ENCODE data around the gene ITGA7. TPM values are rescaled to one million over a fixed set of nuclear protein-coding genes. Genes with fewer than 3 reads are reported as not detected.

ITGA7 gene
- total RNA-seq, 1 donor from 2014 or later = 156 TPM

DNA sequence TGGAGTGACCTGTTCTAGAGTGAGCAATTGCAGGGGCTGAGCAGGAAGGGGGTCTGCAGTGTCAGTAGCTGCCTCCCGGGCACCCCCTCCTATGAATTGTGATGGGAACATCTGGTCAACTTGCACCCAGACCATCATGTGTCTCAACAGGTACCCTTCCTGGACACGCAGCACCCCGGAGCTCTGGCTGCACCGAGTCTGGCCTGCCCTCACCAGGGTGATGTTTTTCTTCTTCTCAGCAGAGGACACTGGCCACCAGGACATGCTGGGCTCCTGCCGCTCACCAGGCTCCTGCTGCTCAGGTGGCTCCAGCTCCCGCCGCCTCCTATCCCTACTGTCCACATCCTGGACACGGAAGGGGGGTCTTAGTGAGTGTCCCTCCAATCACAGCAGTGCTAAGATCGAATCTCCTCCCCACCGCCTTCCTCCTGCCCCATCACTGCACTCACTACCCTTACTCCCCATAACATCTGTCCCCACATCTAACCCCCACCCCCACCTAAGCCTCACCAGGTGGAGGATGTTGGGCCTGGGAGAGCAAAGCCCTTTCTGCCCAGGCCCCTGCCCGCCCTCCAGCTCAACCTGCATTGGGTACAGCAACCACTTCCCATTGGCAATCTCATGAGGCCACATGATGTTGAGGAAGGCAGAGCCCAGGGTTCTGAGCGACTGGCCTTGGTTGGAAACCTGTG is 14.9 kb downstream of the ITGA7 start:
- no peak overlapping the region for H3K4me3 Mint-ChIP-seq (ENCODE audit: unreplicated experiment)
- no peaks in the 10 kb centered on the region for H3K4me1 Mint-ChIP-seq (ENCODE audit: low read depth, unreplicated experiment)
- H3K36me3 Mint-ChIP-seq (ENCODE audit: unreplicated experiment) = peaks cover 4% of the 10 kb centered on the region
- H3K27ac Mint-ChIP-seq (ENCODE audit: unreplicated experiment) = no peak overlapping the region
- peaks cover 2% of the 10 kb centered on the region for H3K9me3 Mint-ChIP-seq (ENCODE audit: unreplicated experiment)
- peaks cover 3% of the 10 kb centered on the region for H3K27me3 Mint-ChIP-seq (ENCODE audit: unreplicated experiment)
- no peak for DNase-seq
- TF ChIP-seq, protein P1, sequence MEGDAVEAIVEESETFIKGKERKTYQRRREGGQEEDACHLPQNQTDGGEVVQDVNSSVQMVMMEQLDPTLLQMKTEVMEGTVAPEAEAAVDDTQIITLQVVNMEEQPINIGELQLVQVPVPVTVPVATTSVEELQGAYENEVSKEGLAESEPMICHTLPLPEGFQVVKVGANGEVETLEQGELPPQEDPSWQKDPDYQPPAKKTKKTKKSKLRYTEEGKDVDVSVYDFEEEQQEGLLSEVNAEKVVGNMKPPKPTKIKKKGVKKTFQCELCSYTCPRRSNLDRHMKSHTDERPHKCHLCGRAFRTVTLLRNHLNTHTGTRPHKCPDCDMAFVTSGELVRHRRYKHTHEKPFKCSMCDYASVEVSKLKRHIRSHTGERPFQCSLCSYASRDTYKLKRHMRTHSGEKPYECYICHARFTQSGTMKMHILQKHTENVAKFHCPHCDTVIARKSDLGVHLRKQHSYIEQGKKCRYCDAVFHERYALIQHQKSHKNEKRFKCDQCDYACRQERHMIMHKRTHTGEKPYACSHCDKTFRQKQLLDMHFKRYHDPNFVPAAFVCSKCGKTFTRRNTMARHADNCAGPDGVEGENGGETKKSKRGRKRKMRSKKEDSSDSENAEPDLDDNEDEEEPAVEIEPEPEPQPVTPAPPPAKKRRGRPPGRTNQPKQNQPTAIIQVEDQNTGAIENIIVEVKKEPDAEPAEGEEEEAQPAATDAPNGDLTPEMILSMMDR (IDR thresholded peaks at IDR 0.05; ENCODE audit: partially characterized antibody, unreplicated experiment) = no peak

DNA sequence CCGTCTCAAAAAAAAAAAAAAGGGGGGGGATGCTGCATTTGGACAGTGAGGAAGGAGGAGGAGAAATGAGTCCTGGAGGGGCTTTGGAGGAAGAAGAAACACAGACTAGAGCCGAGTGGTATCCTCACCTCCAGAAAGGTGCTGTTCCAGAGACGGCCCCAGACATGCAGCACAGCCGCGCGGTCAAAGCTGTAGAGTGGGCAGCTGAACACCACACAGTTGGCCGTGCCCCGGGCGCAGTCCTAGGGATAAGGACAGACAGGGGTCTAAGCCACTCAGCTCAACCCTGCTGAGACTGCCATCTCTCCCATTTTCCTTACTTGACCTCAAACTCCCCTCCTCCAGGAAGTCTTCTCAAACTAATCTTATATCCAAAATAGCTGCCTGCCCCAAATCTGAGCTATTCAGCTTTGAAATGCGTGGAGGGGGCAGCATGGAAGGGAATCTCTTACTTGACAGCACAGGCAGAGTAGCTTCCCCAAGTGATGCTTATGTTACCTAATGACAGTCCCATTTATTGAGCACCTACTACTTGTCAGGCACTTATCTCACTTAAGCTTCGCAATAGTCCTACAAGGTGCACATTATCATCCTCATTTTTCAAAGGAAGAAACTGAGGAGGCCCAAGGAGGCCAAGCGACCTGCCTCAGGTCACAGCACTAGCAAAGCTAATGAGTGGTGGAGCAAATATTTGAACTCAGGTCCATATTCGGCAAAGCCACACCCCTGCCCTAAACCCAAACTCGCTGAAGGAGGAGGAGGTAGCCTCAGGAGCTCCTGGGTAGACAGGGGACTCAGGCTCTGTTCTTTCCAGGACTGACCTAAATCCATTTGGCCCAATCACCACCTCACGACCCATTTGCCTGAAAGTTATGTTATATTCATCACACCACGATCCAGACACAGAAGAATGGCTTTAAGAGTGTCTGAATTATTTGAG is 18.7 kb downstream of the ITGA7 start:
- Mint-ChIP-seq H3K4me1 (ENCODE audit: low read depth, unreplicated experiment) (no peaks in the 10 kb centered on the region), H3K27ac (ENCODE audit: unreplicated experiment) (no peak overlapping the region), H3K36me3 (ENCODE audit: unreplicated experiment) (peaks cover 6% of the 10 kb centered on the region), H3K4me3 (ENCODE audit: unreplicated experiment) (no peak overlapping the region), H3K9me3 (ENCODE audit: unreplicated experiment) (no peaks in the 10 kb centered on the region), H3K27me3 (ENCODE audit: unreplicated experiment) (peaks cover 6% of the 10 kb centered on the region)
- no peak for DNase-seq
- TF ChIP-seq, protein P1 (IDR thresholded peaks at IDR 0.05; ENCODE audit: partially characterized antibody, unreplicated experiment) = no peak

DNA sequence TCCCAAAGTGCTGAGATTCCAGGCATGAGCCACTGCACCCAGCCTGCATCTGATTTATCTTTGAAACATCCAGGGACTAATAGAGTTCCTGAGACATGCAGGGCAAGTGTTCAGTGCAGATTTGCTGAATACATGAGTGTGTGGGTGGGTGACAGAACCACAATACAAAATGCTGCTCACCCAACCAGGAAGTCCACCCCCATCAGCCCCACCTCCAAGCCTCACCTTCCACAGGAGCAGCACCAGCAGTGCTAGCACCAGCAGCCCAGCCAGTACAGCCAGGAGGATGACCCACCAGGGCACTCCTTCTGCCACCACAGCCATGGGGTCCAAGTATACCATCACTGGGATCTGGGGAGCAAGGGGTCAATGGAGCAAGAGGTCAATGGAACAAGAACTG is 20.0 kb downstream of the ITGA7 start:
- peaks cover 6% of the 10 kb centered on the region for H3K36me3 Mint-ChIP-seq (ENCODE audit: unreplicated experiment)
- peaks cover 6% of the 10 kb centered on the region for H3K27me3 Mint-ChIP-seq (ENCODE audit: unreplicated experiment)
- H3K4me3 Mint-ChIP-seq (ENCODE audit: unreplicated experiment) = no peak overlapping the region
- TF ChIP-seq, protein P1 (IDR thresholded peaks at IDR 0.05; ENCODE audit: partially characterized antibody, unreplicated experiment) = no peak
- DNase-seq = no peak
- H3K9me3 Mint-ChIP-seq (ENCODE audit: unreplicated experiment) = no peaks in the 10 kb centered on the region
- no peak overlapping the region for H3K27ac Mint-ChIP-seq (ENCODE audit: unreplicated experiment)
- H3K4me1 Mint-ChIP-seq (ENCODE audit: low read depth, unreplicated experiment) = no peaks in the 10 kb centered on the region

DNA sequence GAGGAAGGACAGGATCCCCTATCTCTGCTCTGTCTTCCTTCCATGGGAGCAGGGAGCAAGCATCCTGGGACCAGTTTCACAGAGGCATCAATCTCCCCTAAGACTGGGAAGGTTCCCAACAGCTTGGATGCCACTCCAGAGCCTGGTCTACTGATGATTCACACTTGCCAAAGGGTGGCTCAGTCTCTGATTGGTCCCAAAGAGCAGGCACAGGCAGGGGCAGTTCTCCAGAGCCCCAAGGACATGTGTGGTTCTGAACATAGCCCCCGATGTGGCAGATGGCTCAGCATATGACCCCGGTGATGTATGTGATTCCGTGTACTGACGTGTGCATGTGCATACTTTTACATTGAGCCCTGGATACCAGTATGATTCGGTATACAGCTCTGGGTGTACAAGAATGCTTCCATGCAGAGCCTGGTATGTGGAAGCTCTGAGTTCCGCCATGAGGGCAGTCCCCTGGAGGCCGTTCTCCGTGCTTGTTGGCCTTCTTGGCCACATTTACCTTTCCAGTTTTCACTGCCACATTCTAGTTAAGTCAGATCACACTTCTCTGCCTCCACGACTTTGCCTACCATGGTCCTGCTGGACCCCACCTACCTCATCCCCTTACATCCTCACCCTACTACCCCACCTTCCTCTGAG is 21.2 kb downstream of the ITGA7 start:
- TF ChIP-seq, protein P1 (IDR thresholded peaks at IDR 0.05; ENCODE audit: partially characterized antibody, unreplicated experiment) = no peak
- no peak overlapping the region for H3K4me3 Mint-ChIP-seq (ENCODE audit: unreplicated experiment)
- H3K9me3 Mint-ChIP-seq (ENCODE audit: unreplicated experiment) = no peaks in the 10 kb centered on the region
- H3K36me3 Mint-ChIP-seq (ENCODE audit: unreplicated experiment) = peaks cover 6% of the 10 kb centered on the region
- H3K27me3 Mint-ChIP-seq (ENCODE audit: unreplicated experiment) = peaks cover 6% of the 10 kb centered on the region
- no peak for DNase-seq
- H3K27ac Mint-ChIP-seq (ENCODE audit: unreplicated experiment) = no peak overlapping the region
- no peaks in the 10 kb centered on the region for H3K4me1 Mint-ChIP-seq (ENCODE audit: low read depth, unreplicated experiment)

All from glutamatergic neuron (in vitro differentiated cells).